SHP77 treated with DMSO at 0.1 percent for 48 hours (cell line): ENCODE data around the gene CNTNAP1.
"Not testable (repeated sequence)": the region's sequence is repeated elsewhere in the genome, so short reads cannot be mapped to it uniquely, and the experiment has no call there.

Experiments
- DNase-seq: peaks from one replicate; lab custom pipeline; 2025; lab: John Stamatoyannopoulos, UW

The CNTNAP1 gene

DNA sequence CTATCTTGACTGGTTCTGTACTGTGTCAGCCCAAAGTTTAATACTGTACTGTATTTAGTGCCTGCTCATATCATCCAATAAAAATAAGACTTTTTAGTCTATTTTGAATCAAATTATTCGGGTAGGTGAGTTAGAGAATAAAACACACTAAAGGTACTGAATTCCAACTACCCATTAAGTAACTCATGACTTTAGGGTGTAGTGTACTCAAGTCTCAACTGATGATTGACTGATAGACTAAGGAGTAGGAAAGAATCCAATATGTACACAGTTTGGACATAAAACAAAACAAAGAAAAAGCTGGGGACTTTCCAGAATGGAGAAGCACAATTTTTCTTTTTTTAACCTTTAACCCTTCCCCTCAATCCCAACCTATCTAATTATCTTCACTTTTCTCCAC lies 58.4 kb downstream of the CNTNAP1 start:
- no peak for DNase-seq

DNA sequence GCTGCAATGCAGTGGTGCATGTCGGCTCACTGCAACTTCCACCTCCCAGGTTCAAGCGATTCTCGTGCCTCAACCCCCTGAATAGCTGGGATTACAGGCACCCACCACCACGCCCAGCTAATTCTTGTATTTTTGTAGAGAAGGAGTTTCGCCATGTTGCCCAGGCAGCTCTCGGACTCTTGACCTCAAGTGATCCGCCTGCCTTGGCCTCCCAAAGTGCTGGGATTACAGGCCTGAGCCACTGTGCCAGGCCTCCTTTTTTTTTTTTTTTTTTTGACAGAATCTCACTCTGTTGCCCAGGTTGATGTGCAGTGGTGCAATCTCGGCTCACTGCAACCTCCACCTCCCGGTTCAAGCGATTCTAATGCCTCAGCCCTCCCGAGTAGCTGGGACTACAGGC lies 60.6 kb downstream of the CNTNAP1 start:
- DNase-seq, result not testable (repeated sequence)

DNA sequence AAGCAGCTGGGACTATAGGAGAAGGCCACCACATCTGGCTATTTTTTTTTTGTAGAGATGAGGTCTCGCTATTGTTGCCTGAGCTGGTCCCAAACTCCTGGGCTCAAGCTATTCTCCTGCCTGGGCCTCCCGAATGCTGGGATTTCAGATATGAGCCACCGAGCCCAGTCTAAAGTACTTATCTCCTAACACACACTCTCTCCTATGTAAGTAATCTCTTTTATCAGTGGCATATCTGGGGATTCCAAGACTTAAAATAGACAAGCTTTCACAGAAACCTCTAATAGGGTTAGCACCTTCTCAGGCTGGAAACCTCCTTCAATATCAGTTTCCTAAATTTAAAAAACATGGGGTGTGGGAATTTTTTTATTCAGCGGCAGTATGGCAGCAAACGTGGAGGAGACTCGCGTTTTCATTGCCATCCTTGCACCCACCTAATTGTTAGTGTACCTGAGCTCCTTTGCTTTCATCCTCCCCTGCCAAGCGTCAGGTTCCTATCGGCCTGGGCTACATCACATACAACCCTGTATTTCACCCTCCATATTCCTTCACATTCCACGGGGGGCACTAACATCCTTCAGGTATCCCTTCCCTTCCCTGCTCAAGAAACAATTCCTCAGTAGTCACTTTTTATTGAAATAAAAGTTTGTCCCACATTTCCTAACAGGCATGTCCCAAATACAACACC lies 61.4 kb downstream of the CNTNAP1 start:
- peak; percentile 36 for DNase-seq

DNA sequence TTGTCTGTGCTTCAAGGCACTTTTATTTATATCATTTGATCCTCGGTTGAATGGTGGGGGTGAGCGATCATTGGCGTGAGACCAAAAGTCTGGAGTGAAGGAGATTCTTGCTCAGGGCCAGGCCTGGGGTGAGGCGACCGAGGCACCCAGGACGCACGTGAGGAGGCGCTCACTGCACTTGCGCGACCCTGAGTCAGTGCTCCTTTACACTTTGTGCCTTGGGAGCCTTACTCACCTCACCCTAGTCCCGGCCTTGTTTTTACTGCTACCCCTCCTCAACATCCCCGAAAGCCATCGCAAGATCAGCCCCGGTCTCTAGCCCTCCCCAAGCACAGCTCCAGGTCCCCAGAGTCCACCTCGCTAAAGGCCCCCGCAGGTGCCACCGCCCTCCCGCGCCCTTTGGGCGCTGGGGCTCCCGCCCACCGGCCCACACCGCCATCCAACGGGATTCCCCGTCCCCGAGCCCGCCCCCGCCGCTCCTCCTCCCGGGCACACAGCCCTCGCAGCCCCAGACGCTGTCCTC lies 62.0 kb downstream of the CNTNAP1 start:
- DNase-seq, result peak; percentile 47

DNA sequence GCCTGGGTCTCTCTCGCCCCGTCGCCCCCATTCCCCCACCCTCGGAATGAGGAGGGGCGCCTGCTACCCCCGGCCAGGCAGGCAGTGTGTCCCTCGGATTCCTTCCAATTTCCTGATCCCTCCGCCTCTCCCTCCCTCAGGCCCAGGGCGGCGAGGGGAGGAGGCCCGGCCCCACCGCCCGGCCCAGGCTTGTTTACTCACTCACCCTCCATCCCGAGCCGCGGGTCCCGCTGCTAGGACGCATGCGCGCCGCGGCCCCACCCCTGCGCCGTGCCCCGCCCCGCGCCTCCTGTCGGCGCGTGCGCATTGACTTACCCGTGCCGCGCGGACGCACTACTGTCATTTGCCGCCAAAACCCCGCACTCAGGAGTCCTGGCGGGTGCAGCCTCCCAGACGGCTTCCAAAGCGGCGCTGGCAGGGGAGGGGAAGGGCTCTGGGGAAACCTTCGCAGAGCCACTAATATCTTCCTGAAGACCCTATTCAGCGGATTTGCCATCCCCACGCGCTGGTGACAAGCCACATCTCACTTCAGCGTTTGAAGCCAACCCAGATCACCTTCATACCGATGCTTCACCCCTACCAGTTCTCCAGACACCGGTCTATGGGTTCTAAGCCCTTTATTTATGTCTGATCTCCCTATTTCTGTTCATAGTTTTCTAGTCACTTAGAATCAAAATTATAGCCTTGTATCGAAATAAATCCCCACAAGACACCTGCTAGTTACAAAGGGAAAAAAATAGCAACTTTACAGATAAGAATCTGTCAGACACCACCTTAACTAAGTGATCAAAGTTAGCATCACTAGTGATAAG lies 62.7 kb downstream of the CNTNAP1 start, which contains the start of gene EZH1:
Gene EZH1, minus strand, starts transcription at position 235 of the 812 bp plus-strand sequence. CDS start 16,099 bp downstream, outside the sequence.
- peak; percentile 86 for DNase-seq

DNA sequence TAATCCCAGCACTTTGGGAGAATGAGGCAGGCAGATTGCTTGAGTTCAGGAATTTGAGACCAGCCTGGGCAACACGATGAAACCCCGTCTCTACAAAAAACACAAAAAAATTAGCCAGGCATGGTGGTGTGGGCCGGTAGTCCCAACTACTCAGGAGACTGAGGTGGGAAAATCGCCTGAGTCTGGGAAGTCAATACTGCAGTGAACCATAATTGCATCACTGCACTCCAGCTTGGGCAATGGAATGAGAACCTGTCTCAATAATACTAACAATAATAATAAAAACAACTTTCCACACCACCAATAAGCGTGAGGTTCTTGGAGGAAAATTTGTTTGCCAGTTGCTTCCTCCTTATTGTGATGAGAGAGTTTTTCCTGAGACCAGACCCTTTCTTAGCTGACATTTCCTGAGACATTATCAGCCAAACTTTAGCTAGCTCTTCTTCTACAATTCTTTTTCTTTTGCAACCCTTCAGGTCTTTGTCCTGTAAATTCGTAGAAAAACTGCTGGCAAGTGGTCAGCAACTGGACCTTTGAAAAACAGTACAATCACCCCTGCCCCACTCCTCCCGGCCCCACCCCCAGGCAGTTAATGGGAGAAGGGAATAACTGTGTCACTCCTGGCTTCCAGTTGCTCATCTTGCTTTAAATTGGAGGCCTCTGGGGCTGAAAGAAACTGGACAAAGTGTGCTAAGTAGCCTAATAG lies 66.0 kb downstream of the CNTNAP1 start:
- no peak for DNase-seq

DNA sequence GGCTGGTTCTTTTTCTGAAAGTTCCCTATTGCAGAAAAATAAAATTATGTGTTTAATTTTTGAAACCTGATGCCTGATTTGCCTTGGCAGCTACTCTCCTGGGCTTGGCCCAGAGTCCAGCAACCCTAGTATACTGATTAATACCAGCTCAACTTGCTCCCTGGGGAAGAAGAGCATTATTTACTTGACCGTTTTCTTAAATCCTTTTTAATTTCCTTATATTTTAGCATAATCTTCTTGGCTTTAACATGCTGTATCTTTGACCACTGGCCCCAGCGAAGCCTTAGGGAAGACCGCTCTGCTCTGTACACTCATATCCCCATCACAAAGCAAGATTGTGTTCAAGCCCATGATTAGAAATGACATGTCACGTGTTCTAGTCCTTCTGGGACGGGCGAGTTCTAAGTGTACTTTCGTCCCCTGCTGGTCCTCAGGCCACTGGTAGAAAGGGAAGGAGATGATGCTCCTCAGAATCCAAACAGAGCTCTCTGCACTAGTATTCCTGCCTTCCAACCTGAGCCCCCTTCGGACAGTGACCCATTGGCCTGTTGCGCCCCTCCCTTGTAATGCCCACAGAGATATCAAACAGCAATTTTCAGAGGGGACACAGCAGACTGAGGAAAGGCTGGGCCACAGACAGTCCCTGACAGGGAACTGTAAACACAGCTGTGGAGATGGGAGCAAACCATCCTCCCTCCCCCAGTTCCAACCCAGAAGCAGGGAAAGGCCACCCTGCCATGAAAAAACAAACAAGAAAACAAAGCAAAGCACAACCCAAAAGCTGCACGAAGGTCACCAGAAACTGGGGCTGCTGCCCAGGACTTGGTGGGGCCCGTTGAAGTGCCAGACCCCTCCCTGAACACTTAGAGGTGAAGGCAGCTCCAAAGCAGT lies 66.8 kb downstream of the CNTNAP1 start:
- no peak for DNase-seq
